Gastroesophageal sphincter (tissue), 4 donors: ENCODE data around the gene TMEM139. TPM values are rescaled to one million over a fixed set of nuclear protein-coding genes. Genes with fewer than 3 reads are reported as not detected.

ENCODE experiments used
- ATAC-seq: fragments of 150-250 bp; one replicate; pipeline ENCODE4 v1.9.1; 2016; ENCODE audit warnings: mild to moderate bottlenecking, moderate library complexity
- H3K27ac ChIP-seq, 4 donors: fragments of 200-600 bp; sonication (generic) in 3 of 4; 1 replicate in 3 of 4; 2 replicates in 1 of 4; pipeline ENCODE4 v1.5.1; 2016 to 2019
- H3K27me3 ChIP-seq: fragments of 200-600 bp; sonication (generic); one replicate; pipeline ENCODE4 v1.5.1; 2019
- H3K36me3 ChIP-seq, 2 donors: fragments of 200-600 bp; sonication (generic); one replicate each; pipeline ENCODE4 v1.5.1; 2019; ENCODE audit warnings: control low read depth in 1 of 2
- H3K4me1 ChIP-seq, 3 donors: fragments of 200-600 bp; sonication (generic); 1 replicate in 2 of 3; 2 replicates in 1 of 3; pipeline ENCODE4 v1.5.1; 2016 to 2019; ENCODE audit warnings: control low read depth in 2 of 3
- H3K4me3 ChIP-seq, 2 donors: fragments of 200-600 bp; sonication (generic); one replicate each; pipeline ENCODE4 v1.5.1; 2019; ENCODE audit warnings: mild to moderate bottlenecking in 1 of 2, moderate library complexity in 1 of 2
- H3K9me3 ChIP-seq, 3 donors: fragments of 200-600 bp; sonication (generic); one replicate each; pipeline ENCODE4 v1.5.1; 2017 to 2019; ENCODE audit warnings: control low read depth in 2 of 3
- EP300 ChIP-seq: sonication (generic); formaldehyde crosslinking; IDR thresholded peaks from one replicate; pipeline ENCODE4 v1.6.1; 2017; ENCODE audit warnings: antibody characterized with exemption, mild to moderate bottlenecking
- POLR2A ChIP-seq, 2 donors: fragments of 450-650 bp; IDR thresholded peaks; one replicate each; pipeline ENCODE4 v1.6.1; 2017; ENCODE audit warnings: antibody characterized with exemption in 2 of 2, mild to moderate bottlenecking in 2 of 2, moderate library complexity in 1 of 2
- POLR2AphosphoS5 ChIP-seq: sonication (generic); formaldehyde crosslinking; IDR thresholded peaks from one replicate; pipeline ENCODE4 v1.6.1; 2017; ENCODE audit warnings: antibody characterized with exemption
- WGBS, 2 donors: methylation state at CpG; one replicate each; pipeline ENCODE4 v1.1.5; 2018; ENCODE audit warnings: low coverage in 1 of 2; 5-methylcytosine and 5-hydroxymethylcytosine counted together
- total RNA-seq, 4 donors: library from RNA; depleted of rRNA; stranded (reverse); fragments of >200 nt; gene quantifications; one replicate each; pipeline ENCODE4 v1.1.0, GENCODE V29; 2016
- TF ChIP-seq, protein P1 (sequence below), 4 experiments: fragments of 200-600 bp in 2 of 4; fragments of 450-650 bp in 2 of 4; sonication (generic) in 1 of 4; IDR thresholded peaks; one replicate each; pipeline ENCODE4 v1.5.1; 2017 to 2019; ENCODE audit warnings: antibody characterized with exemption in 4 of 4, mild to moderate bottlenecking in 2 of 4, moderate library complexity in 2 of 4

The TMEM139 gene
- total RNA-seq, 4 donors from 2014 or later: 0.40 to 1.4 (median 0.49) TPM; not detected in 1

DNA sequence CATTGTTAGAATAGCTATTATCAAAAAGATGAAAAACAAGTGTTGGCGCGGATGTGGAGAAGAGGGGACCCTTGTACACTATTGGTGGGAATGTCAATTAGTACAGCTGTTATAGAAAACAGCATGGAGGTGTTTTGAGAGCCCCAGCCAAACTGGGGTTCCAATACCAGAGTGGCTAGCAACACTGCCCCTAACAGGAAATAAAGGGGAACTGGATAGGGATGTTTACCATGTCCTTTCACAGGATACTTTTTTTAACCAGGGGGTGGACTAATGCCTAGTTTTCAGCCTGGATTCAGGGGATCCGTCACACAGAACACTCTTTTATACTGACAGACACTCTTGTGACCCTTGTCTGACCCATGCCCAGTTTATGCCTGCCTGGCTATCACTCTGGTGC is 28.4 kb upstream of the TMEM139 start:
- WGBS, 2 donors: 70 to 77% methylated on average over 3 of the region's 3 CpGs
- Histone ChIP-seq H3K4me1 (no peaks in the 10 kb centered on the region), H3K9me3 (no peaks in the 10 kb centered on the region), H3K4me3 (no peak overlapping the region), H3K27me3 (no peaks in the 10 kb centered on the region), H3K36me3 (no peaks in the 10 kb centered on the region), H3K27ac (no peak overlapping the region)
- TF ChIP-seq POLR2A (IDR thresholded peaks at IDR 0.05): no peak
- TF ChIP-seq, protein P1, sequence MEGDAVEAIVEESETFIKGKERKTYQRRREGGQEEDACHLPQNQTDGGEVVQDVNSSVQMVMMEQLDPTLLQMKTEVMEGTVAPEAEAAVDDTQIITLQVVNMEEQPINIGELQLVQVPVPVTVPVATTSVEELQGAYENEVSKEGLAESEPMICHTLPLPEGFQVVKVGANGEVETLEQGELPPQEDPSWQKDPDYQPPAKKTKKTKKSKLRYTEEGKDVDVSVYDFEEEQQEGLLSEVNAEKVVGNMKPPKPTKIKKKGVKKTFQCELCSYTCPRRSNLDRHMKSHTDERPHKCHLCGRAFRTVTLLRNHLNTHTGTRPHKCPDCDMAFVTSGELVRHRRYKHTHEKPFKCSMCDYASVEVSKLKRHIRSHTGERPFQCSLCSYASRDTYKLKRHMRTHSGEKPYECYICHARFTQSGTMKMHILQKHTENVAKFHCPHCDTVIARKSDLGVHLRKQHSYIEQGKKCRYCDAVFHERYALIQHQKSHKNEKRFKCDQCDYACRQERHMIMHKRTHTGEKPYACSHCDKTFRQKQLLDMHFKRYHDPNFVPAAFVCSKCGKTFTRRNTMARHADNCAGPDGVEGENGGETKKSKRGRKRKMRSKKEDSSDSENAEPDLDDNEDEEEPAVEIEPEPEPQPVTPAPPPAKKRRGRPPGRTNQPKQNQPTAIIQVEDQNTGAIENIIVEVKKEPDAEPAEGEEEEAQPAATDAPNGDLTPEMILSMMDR (IDR thresholded peaks at IDR 0.05): no peak
- TF ChIP-seq EP300: no peak
- no peak for TF ChIP-seq POLR2AphosphoS5
- ATAC-seq: no peak

DNA sequence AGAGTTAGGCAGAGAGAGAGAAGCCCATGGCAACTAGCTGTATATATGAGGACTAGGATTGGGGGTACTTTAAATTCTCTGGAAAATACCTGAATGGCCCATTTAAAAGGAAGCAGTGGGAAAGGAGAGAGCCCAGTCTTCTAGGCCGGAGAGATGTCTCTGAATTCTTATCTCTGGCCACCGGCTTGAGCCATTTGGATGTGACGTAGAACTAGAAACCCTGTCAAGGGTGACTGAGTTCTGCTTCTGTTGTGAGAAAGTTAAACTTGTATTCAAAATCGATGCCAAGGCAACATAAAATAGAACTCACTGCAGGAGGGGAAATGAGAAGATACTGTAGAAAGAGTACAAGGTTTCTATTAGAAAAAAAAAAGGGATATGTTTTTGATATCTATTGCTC is 27.8 kb upstream of the TMEM139 start:
- WGBS, 2 donors: 93 to 100% methylated on average over 4 of the region's 4 CpGs
- no peak overlapping the region for H3K27ac ChIP-seq

DNA sequence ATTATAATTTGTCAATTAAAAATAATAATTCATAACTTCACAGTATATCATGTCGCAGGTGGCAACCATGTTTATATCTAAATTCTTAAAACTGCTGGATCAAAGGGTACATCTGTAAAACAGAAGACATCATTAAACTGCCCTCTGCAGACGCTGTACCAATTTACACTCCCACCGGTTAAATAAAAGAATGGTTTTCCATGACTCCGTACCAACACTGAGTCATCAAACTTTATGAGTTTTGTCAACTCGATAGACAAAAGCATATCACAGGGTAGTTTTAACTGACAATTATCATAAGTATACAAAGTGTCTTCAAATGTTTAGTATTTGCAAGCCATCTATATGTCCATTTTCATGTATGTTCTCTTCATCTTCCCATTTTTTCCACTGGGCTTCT is 27.3 kb upstream of the TMEM139 start:
- no peak for ATAC-seq
- no peak for TF ChIP-seq EP300
- TF ChIP-seq POLR2AphosphoS5: no peak
- no peak for TF ChIP-seq POLR2A (IDR thresholded peaks at IDR 0.05)
- TF ChIP-seq, protein P1 (IDR thresholded peaks at IDR 0.05): no peak
- 77 to 79% methylated on average over 5 of the region's 5 CpGs for WGBS, 2 donors
- Histone ChIP-seq H3K4me1 (peaks cover 0 to 2% (median 0%) of the 10 kb centered on the region in 3 donors), H3K27me3 (no peaks in the 10 kb centered on the region), H3K9me3 (no peaks in the 10 kb centered on the region), H3K4me3 (no peak overlapping the region), H3K36me3 (no peaks in the 10 kb centered on the region), H3K27ac (no peak overlapping the region)

More for the DNA sequence above, 27.8 kb upstream of the TMEM139 start:
- no peak for ATAC-seq
- Histone ChIP-seq H3K4me1 (no peaks in the 10 kb centered on the region), H3K27me3 (no peaks in the 10 kb centered on the region), H3K9me3 (no peaks in the 10 kb centered on the region), H3K4me3 (no peak overlapping the region), H3K36me3 (no peaks in the 10 kb centered on the region)
- TF ChIP-seq EP300: no peak
- TF ChIP-seq, protein P1 (IDR thresholded peaks at IDR 0.05): no peak
- TF ChIP-seq POLR2AphosphoS5: no peak
- TF ChIP-seq POLR2A (IDR thresholded peaks at IDR 0.05): no peak

DNA sequence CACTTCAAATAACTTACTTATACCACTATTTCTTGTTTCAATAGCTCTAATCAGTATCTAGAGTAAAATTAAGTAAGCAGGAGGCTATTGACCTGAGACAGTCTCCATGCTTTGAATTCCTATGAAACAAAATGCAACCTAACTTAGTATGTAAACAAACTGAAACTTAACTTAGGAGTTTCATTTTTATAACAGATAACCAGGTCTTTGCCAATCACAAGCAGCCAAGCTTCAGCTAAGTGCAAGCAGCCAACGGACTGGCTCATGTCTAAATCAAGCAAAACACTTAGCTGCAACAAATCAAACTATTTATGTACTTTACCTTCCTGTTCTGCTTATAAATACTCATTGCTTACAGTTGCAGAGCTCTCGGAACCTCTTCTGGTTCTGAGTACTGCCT is 25.9 kb upstream of the TMEM139 start:
- WGBS, 2 donors: 34 to 49% methylated on average over 2 of the region's 2 CpGs
- ATAC-seq: no peak
- H3K27ac ChIP-seq: no peak overlapping the region

DNA sequence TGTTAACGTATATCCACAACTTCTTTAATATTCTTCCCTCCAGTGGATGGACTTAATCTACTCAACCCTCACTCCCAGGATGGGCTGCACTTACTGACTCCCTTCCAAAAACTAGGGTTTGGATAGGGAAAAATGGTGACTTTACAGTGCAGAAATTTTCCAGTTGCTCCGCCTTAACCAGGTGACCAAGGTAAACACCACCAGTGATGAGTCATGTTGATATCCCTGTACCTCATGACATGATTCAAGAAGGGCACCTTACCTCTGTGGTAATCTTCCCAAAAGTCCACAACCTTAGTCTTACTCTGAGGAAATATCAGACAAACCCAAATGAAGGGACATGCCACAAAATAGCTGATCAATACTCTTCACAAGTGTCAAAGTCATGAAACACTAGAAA is 25.0 kb upstream of the TMEM139 start:
- no peak for TF ChIP-seq EP300
- no peak for TF ChIP-seq POLR2AphosphoS5
- no peak for TF ChIP-seq POLR2A (IDR thresholded peaks at IDR 0.05)
- TF ChIP-seq, protein P1 (IDR thresholded peaks at IDR 0.05): no peak
- Histone ChIP-seq H3K9me3 (no peaks in the 10 kb centered on the region), H3K4me3 (no peak overlapping the region), H3K27me3 (no peaks in the 10 kb centered on the region), H3K36me3 (no peaks in the 10 kb centered on the region), H3K4me1 (peaks cover 0 to 16% (median 14%) of the 10 kb centered on the region in 3 donors), H3K27ac (no peak overlapping the region)
- no peak for ATAC-seq
- whole genome bisulfite sequencing, 2 donors: 75 to 86% methylated on average over 2 of the region's 2 CpGs

More for the DNA sequence above, 25.9 kb upstream of the TMEM139 start:
- Histone ChIP-seq H3K36me3 (no peaks in the 10 kb centered on the region), H3K4me3 (no peak overlapping the region), H3K27me3 (no peaks in the 10 kb centered on the region), H3K4me1 (peaks cover 0 to 7% (median 4%) of the 10 kb centered on the region in 3 donors), H3K9me3 (no peaks in the 10 kb centered on the region)
- TF ChIP-seq, protein P1 (IDR thresholded peaks at IDR 0.05): no peak
- TF ChIP-seq POLR2AphosphoS5 (no peak), EP300 (no peak), POLR2A (IDR thresholded peaks at IDR 0.05) (no peak)
